HG03175 (cell line): ENCODE measurements around the gene NOTCH1.
"Not testable (repeated sequence)": the region's sequence is repeated elsewhere in the genome, so short reads cannot be mapped to it uniquely, and the experiment has no call there.

Source experiments
- ATAC-seq: cut with Tn5 transposase; IDR thresholded peaks from one replicate; pipeline ENCODE4 v1.9.1; 2021; ENCODE audit warnings: mild to moderate bottlenecking, moderate library complexity; ENCODE audit not compliant: unreplicated experiment

Gene NOTCH1

DNA sequence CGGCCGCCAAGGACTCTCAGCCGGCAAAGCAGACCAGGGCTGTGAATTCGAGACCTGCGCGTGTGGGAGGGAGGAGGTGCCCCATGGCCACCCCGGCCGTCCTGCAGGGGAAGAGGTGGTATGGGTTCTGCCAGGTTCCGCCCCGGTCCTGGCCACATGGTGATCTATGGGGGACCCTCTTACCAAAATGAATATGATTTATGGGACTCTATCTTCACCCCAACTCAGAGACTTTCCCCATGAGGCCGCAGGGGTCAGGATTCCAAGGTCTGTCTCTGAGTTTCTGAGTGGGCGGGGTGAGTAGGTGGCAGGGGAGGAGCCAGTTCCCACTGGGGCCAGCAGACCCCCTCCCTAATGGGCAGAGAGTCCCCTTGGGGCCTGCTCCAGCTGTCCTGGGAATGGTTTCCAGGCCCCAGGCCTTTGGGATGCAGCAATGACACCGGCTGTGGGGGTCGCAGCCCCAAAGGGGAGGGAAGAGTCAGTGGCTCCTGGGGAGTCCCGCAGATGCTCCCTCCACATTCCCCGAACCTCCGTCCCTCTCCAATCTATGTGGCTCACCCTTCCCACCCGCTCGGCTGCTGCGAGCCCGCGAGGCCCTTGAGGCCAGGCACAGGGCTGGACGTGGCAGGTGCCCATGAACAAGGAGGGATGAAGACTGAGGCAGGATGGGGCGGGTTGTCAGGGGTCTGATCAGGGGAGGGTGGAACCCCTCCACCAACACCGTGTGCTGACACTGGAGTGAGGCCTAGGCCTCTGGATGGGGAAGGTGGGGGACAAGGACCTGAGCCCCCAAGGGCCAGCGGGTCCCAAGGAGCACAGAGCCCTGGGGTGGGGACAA, 20.1 kb upstream of the NOTCH1 start:
- ATAC-seq, result no peak

DNA sequence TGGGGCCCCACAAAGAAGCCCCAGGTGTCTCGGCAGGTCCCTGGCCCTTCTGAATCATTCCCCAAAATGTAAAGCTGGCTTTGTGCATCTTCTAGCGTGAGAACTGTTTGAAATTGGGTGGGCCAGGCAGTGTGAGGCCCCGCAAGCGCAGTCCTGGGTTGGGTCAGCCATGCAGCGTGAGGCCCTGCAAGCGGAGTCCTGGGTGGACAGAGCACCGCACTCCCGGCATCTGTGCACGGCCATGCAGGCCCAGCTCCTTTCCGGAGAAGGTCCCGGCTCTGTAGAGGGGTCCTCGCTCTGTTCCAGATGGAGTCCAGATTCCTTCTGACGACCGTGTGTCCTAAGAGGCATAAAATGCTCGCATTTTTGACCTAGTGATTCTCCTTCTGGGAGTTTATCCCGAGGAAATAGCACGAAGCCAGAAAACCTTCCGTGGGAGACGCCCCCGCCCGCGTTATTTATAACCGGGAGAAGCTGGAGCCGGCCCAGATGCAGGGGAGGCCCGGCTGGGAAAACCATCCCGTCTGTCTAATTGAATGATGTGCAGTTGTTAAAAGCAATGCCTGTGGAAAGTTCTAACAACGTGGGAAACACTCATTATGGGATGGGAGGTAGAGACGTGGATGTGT, 19.4 kb upstream of the NOTCH1 start:
- ATAC-seq, result no peak

DNA sequence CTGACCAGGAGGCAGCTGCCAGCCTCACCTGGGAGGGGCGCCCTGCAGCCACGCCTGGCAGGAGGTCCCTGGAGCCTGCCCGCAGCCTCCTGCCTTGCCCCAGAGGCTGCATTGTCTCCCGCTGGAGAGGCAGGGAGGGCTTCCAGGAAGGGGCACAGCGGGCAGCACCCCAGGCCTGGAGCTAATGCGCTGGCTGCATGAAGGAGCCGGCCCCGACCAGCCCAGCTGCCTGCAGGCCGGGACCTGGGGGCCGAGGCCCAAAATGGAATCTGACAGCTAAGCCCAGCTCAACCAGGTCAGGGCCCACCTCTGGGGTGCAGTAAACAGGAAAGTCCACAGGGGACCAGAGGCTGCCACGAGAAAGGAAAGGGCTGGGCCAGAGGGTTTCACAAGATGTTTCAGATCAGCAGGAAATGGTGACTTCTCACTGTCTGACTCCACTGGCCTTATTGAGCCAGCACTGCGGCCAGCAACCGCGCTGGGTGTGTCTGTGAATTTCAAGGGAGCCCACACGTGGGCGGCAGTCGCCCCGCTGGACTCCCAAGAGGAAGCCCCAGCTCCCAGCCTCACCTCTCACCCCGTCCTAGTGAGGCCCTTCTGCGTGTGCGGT, 18.6 kb upstream of the NOTCH1 start:
- ATAC-seq, result peak; percentile 69

DNA sequence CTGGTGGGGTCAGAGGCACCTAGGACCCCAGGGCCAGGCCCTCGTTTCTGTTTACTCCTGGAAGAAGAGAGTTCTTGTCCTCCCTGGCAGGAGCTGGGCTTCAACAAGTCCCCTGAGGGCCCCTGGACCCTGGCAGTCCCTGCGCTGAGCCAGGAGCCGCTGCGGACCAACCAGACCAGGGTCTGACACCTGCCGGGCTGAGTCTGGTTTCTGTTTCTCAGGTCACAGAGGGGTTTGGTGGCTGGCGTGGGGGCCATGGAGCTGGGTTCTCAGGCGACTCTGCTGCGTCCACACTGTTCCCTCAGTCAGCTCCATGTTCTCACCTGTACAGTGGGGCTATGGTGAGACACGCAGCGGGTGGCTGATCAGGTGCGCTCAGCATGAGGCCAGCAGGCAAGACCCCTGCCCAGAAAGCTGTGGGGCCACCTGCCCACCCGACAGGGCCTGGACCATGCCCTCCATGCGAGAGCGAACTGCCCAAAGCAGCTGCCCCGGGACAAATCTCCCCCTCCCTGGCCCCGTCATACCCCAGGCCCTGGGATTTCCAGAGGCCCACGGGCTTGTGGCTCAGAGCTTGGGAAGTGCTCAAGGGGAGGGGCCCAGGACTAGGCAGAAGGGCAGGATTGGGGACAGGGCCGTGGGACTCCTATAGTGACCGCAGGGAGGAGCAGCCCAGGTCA, 17.9 kb upstream of the NOTCH1 start:
- ATAC-seq, result no peak

DNA sequence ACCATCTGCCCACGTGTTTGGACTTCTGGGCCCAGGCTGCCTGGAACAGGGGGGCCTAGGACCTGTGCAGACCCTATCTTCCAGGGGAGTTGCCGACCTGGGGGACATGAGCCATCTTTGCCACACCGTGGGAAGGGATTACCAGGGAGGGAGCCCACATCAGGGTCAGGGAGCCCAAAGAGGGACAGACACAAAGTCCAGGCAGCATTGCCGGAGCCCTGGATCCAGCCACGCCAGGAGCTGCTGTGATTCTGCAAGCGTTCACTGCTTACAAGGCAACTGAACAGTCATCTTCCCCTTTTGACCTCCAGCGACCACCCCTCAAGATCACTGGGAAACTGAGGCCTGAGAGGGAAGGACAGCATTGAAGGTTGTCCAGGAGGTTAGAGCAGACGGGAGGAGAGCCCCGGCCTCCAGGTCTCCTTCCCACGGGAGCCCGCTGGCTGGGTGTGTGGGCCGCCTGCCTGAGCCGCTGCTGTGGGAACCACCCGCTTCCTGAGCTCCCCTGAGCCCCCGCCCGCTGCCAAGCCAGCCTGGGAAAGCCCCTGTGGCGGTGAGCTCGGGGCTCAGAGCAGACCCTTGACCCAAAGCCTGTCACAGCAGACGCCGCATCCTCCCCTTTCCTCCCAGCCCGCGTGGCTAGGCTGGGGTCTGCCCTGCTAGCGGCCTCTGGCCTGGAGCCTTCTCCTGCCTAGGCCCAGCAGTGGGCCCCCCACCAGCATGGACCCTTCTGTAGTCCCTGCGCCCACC, 17.1 kb upstream of the NOTCH1 start:
- no peak for ATAC-seq

DNA sequence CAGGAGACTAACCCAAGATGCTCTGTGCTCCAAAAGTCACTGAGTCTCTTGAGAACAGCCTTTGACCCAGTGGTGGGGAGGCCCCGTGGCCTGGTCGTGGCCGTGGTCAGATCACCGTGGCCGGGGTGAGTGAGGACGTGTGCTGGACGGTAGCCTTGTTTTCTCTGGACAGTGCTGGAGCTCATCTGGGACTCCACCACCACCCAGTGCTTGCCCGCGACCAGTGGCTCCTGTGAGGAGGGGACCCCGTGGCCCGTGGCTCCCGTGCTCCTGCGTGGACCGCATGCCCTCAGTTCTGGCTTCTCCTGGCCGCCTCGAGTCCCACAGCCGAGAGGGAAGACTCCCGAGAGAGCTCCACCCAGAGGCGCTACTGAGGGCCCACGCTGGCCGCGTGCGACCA, 15.9 kb upstream of the NOTCH1 start:
- no peak for ATAC-seq

DNA sequence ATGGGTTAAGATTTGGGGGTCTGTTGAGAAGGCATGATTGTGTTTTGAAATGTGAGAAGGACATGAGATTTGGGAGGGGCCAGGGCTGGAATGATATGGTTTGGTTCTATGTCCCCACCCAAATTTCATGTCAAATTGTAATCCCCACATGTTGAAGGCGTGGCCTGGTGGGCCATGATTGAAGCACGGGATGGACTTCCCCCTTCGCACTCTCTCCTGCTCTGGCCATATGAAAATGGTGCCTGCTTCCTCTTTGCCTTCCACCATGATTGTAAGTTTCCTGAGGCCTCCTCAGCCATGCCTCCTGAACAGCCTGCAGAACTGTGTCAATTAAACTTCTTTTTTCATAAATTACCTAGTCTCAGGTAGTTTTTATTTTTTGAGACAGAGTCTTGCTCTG, 14.7 kb upstream of the NOTCH1 start:
- ATAC-seq, result no peak

DNA sequence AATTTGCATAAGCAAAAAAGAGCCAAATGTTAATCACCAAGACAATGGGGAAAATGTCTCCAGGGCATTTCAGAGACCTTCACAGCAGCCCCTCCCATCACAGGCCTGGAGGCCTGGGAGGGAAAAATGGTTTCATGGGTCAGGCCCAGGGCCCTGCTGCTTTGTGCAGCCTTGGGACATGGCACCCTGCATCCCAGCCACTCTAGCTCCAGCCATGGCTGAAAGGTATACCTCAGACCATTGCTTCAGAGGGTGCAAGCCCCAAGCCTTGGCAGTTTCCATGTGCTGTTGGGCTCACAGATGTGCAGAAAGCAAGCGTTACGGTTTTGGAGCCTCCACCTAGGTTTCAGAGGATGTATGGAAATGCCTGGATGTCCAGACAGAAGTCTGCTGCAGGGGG, 13.5 kb upstream of the NOTCH1 start:
- ATAC-seq, result not testable (repeated sequence)

DNA sequence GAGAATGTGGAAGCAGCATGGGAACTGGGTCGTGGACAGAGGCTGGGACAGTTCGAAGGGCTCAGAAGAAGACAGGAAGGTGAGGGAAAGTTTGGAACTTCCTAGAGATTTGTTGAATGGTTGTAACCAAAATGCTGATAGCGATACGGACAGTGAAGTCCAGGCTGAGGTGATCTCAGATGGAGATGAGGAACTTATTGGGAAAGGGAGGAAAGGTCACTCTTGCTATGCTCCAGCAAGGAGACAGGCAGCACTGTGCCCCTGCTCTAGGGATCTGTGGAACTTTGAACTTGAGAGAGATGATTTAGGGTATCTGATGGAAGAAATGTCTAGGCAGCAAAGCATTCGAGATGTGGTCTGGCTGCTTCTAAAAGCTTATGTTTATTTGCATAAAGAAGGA, 13.0 kb upstream of the NOTCH1 start:
- ATAC-seq, result not testable (repeated sequence)

DNA sequence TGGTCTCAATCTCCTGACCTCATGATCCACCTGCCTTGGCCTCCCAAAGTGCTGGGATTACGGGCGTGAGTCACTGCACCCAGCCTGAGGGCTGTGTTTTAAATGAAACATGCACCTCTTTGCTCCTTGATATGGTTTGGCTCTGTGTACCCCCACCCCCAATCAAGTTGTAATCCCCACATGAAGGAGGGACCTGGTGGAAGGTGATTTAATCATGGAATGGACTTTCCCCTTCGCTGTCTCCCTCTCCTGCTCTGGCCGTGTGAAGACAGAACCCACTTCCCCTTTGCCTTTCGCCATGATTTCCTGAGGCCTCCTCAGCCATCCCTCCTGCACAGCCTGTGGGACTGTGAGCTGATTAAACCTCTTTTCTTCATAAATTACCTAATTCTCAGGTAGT, 12.5 kb upstream of the NOTCH1 start:
- no peak for ATAC-seq

DNA sequence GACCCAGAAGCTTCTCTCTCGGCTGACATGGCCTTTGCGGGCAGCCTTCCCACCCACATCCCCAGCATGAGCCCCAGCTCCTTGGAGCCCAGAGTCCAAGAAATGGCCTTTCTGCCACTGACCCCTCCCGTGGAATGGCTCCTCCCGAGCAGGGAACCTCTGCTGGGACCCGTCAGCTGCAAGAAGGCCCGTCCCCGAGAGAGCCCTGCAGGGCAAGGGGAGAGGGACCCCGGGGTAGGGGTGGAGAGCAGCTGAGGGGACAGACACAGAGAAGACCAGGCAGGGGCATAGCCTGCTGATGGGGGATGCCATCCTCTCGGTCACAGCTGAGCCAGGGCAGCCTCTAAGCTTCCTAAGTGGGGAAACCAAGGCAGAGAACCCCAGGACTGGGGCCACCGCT, 11.2 kb upstream of the NOTCH1 start:
- ATAC-seq, result no peak

DNA sequence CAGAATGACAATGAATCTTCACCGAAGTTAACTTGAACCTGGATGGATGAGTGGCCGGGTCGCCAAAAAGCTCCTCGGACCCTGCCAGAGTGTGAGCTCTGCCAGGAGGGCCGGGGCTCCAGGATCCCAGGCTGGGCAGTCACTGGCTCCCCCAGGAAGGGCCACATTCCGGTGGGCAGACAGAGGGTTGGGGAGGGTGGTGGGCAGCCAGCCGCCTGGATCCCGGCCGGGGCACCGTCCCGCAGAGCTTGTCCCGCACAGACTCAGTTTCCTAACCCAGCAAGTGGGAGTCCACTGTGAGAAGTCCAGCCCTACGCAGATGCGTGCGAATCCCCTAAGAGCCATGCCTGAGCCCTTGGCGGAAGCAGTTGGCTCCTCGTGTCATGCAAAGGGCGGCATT, 10.3 kb upstream of the NOTCH1 start:
- ATAC-seq, result no peak

DNA sequence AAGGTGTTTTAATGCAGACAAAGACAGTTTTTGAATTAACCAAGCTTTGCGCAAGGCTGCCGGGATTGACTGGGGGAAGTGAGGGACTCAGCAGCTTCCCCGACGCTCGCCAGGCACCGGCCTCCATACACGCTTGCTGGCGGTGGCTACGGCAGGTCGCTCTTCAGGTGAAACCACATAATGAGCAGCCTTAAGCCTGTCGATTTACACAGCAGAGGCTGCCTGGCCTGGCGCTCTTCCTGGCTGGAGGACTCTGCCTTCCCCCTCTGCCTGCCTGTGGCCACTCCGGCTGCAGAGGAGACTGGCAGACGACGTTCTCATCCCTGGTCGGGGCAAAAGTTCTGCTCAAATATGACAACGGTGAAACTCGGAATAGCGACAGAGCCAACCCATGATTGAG, 9.0 kb upstream of the NOTCH1 start:
- no peak for ATAC-seq

DNA sequence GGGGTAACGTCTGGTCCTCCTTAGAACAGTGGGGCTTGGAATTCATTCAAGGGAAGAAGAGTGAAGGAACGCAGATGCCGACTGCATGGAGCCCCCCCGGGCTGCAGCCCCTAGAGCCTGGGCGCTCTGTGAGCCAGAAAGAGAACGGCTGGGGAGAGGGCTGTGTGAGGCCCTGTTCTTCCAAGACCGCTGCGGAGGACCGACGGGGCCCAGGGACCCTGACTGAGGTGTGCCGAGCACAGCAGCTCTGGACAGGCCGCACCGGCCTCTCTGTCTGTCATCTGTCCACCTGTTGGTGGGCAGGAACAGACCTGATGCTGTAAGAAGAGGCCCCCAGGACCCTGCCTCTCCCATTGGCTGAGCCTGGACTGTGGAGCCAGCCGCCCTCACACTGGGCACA, 7.7 kb upstream of the NOTCH1 start:
- no peak for ATAC-seq

DNA sequence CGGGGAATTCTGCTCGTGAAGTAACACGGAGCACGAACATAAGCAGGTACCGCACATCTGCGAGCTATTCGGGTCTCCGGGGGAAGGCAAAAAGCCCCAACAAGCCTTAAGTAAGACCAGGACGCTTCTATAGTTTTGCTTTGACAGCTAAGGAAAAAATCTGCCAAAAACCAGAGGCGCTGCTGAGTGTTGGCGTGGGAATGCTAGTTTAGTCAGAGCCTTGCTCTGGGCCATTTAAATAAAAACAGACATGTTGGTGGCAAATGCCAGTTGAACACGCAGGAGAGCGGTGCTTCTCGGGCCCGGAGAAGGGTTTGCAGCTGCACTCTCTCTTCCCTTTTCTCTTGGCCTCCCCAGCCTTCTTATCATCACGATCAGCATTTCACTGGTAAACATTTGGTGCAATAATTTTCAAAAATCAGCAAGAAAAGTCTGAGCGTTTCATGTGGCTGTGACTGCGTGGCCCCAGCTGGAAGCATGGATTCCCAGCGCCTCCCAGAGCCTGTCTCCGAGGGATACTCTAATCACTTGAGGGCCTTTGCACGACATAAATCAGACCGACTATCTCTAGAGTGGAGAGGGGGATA, 6.4 kb upstream of the NOTCH1 start:
- ATAC-seq, result no peak

DNA sequence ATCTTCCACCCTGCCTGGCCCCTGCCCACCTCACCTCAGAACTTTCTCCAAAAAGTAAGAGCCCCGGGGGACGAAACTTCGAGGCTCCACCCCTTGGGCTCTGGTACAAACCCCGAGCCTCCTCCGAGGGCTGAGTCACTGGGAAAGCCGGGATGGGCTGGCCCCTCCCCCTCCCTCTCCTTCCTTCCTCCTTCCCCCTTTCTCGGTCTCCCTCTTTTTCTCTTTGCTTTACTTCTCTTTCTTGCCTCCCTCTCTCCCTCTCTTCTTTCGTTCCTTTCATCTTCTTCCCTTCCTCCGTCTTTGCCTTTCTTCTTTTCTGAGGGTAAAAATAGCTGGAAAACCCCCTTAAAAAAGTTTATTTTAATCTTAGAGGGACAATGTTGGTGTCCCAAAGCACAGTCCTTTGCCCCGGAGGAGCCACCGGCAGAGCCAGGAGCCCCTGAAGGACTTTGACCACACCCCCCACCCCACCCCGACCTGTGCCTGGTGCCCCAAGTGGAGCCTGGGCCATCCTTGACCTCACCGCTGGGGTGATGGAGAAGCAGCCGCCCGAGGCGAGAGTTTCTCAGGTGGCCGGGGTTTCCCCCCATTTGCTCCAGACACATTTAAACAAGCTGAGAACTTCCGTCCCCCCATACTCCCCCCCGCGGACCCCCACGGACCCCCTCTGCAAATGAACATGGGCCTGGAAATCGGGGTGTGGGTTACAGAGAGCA, 5.7 kb upstream of the NOTCH1 start:
- ATAC-seq, result no peak

DNA sequence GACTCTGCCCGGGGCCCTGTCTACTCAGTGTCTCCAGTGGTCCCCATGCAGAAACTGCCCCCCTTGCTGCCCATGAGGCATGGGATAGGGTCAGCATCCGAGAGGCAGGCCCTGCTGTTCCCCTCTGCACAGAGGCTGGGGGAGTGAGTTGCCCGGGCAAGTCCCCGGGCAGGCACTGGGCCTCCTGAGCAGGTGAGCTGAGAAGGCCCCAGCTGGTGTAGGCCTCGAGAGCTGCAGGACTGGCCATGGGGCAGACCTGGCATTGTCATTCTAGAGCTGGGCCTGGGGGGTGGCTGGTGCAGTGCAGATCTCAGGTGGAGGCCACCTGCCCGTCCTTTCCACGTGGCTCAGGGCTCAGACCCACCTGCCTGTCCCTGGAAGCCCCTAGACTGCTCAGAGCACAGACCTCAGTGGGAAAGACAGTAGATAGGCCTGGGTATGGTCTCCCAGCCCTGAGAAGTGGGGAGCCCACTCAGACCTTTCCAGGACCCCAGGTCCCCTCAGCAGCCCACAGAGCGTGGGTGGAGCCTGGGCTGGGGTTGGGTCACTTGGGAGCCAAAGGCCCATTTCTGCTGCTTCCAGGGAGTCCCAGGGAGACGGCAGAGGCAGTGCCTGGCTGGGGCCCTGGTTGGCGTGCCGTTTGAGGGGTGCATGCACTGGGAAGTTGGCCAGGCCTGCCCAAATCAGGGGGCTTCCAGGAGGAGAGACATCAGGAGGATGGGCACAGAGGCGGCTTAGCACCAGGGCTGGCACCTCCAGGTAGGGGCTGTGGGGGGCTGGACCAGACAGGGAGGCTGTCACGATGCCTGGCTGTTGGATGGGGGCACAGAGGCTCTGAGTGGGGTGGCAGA, 4.8 kb upstream of the NOTCH1 start:
- no peak for ATAC-seq

DNA sequence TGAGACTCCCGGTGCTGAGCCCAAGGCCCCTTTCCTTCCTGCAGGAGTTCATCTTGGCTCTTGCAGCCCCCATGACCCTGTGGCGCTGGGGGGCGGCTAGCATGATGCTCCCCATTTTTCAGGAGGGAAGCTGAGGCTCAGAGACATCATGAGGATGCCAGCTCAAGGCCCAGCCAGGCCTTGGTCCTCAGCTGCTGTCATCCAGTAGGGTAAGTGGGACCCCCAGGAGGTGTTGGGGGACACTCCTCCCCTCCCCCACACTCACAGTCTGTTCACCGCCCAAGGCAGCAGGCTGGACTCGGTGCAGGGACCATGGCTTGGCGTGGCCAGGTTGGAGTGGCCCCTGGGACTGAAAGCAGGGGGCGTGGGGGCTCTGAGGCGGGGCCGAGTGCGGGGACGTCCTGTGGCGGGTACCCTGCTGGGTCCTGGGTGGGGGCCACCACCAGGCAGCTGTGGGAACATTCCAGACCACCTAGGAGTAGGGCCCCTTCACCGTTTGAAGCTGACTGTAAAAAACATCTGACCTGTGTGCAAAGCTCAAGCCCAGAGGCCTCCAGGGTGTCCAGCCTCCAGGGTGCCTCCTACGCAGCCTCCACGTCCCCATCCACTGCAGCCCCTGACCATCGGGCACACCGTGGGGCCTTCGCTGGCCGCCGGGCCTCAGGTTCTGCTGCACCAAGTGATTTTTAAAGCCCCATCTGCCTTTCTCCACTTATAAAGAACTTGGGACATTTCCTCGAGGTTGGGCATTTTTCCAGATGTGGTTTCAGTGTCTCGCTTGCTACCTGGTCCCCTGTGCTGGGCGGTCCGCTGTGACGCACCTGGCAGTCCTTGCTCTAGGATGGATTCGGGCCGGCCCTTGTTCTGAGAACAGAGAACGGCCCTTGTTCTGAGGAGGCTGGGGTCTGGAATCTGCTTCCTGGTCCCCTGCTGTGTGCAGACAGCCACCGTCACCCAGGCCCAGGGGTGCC, 3.4 kb upstream of the NOTCH1 start:
- ATAC-seq, result no peak
